Right cardiac atrium (tissue), 5 donors: Measurements from ENCODE around the gene FAAP20. TPM values are rescaled to one million over a fixed set of nuclear protein-coding genes. Genes with fewer than 3 reads are reported as not detected.

Source experiments
- ATAC-seq, 2 donors: fragments of 200-7000 bp; cut with Tn5 transposase; one replicate each; pipeline versions ENCODE4 v1.8.0 to v1.9.1; 2020; ENCODE audit warnings: moderate library complexity in 2 of 2, mild to moderate bottlenecking in 1 of 2
- DNase-seq, 3 donors: peaks; one replicate each; pipeline ENCODE4 v3.0.0-alpha.2; 2020
- H3K27ac ChIP-seq: one replicate; pipeline ENCODE4 v1.5.1; 2013; ENCODE audit warnings: mild to moderate bottlenecking, low read length, control low read depth, moderate library complexity
- H3K27me3 ChIP-seq: one replicate; pipeline ENCODE4 v1.6.1; 2013; ENCODE audit not compliant: control insufficient read depth, insufficient read depth
- H3K4me1 ChIP-seq: one replicate; pipeline ENCODE4 v1.6.1; 2013; ENCODE audit warnings: low read length; ENCODE audit not compliant: control insufficient read depth, insufficient read depth
- H3K4me3 ChIP-seq: one replicate; pipeline ENCODE4 v1.5.1; 2013; ENCODE audit warnings: low read length, control low read depth
- H3K9me3 ChIP-seq: one replicate; pipeline ENCODE4 v1.6.1; 2013; ENCODE audit warnings: low read length; ENCODE audit not compliant: control insufficient read depth
- WGBS: extraction: QIAGEN DNeasy Blood & Tissue Kit; methylation state at CpG from one replicate; pipeline ENCODE4 v1.1.7; 2013; 5-methylcytosine and 5-hydroxymethylcytosine counted together
- intact Hi-C, 4 donors: fragments of 100-400 bp; cut with DNase I; formaldehyde crosslinking; loops; one replicate each; pipeline versions ENCODE4 v1.11.0 to v1.14.0; 2022 to 2023
- polyA plus RNA-seq: library from polyadenylated mRNA; stranded (reverse); fragments of 200-250 nt; gene quantifications from one replicate; pipeline ENCODE4 v1.2.3, GENCODE V29; 2013
- total RNA-seq, 4 donors: library from RNA; stranded (reverse); fragmentation: NEBNext Ultra II Directional; extraction: Animal tissue kit (Norgen Biotek cat#: 25700); gene quantifications; one replicate each; pipeline ENCODE4 v1.2.1, GENCODE V29; 2021
- donor health status: healthy with polysubstance abuse.
- donor health status: DM: no; HTN: yes; CAD: no.
- donor health status: DM: no; HTN: no; CAD: no.
- donor health status: DM: no; HTN: yes; CAD: no; lungs with severe emphysema.
- donor health status: DM: yes; HTN: yes; CAD: no.

Gene FAAP20
- total and polyA plus RNA-seq, 5 donors, result 35.5 to 56.3 (median 38.2) TPM

DNA sequence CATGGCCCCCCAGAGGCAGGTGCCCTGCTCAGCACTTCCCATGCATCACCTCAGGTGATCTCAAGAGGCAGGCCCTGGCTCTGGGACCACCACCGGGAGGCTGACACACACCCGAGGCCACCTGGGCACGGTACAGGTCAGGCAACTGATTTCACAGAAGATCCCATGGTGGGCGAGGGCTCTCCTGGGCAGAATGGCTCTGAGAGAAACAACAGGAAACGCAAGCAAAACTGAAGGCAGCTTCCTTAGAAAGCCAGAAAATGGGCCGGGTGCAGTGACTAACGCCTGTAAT is 22.1 kb upstream of the FAAP20 start:
- ATAC-seq (no peak), DNase-seq (peak in 2 of 3 donors; percentile 16 to 63)
- no peak overlapping the region for H3K4me3 ChIP-seq
- intact Hi-C loops, result no loop called here
- H3K27ac ChIP-seq, result no peak overlapping the region
- H3K9me3 ChIP-seq, result no peaks in the 10 kb centered on the region
- H3K4me1 ChIP-seq, result peaks cover 19% of the 10 kb centered on the region
- H3K27me3 ChIP-seq, result no peaks in the 10 kb centered on the region
- WGBS, result 80% methylated on average over 7 of the region's 7 CpGs

DNA sequence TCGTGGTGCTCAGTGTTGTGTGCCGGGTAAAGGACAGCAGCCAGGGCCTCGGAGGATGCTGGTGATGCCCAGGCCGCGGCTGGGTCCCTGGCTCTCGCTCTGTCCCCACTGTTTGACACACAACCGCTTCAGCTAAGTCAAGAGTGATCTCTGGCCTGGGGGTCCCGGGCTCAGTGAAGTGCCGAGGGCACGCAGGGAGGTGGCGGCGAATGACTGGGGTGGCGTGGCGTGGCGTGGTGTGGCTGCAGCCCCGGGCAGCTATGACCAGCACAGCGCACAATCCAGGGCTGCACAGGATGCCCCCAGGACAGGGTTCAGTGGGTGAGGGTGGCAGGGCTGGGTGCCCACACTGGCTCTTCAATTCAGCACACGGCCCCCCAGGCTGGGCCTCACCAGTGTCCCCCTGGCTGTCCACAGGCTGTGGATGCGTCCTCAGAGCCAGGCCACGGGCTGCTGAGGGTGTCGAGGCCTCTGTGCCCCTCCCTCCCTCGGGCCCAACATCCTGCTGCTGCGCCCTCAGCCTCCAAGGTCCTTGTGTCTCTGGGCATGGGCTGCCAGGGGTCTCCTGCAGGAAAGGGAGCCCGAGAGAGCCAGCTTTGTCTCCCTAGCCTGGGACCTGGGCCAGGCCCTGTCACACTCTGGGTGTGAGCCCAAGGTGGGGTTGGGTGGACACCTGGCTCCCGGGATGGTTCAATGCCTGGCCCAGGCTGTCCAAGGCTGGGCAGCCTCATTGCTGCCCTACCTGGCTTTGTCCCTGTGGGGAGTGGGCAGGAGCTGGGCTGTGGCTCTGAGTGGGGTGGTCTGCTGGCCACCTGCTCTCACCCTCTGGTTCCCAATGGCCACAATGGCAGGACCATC is 21.6 kb upstream of the FAAP20 start:
- WGBS, result 91% methylated on average over 25 of the region's 25 CpGs
- Histone ChIP-seq H3K27ac (no peak overlapping the region), H3K9me3 (no peaks in the 10 kb centered on the region), H3K4me3 (no peak overlapping the region), H3K4me1 (peaks cover 19% of the 10 kb centered on the region), H3K27me3 (no peaks in the 10 kb centered on the region)
- peak in 1 of 3 donors; percentile 51 for DNase-seq
- intact Hi-C loops, result no loop called here
- ATAC-seq, result no peak

GRCh38 chr1:2215329-2215728 is 20.8 kb upstream of the FAAP20 start:
- no peak for ATAC-seq
- intact Hi-C loops, result no loop called here

GRCh38 chr1:2214541-2215241 is 20.1 kb upstream of the FAAP20 start:
- peak overlapping the region; percentile 94 for H3K27ac ChIP-seq
- H3K27me3 ChIP-seq, result no peaks in the 10 kb centered on the region
- peaks cover 19% of the 10 kb centered on the region for H3K4me1 ChIP-seq
- peak; percentile 69 to 88 (median 88) for DNase-seq
- 29% methylated on average over 21 of the region's 21 CpGs for WGBS
- intact Hi-C loops, result no loop called here
- H3K4me3 ChIP-seq, result no peak overlapping the region
- H3K9me3 ChIP-seq, result no peaks in the 10 kb centered on the region
- ATAC-seq, result peak; percentile 18 to 47

More at GRCh38 chr1:2215329-2215728, 20.8 kb upstream of the FAAP20 start:
- Histone ChIP-seq H3K27me3 (no peaks in the 10 kb centered on the region), H3K4me3 (no peak overlapping the region), H3K27ac (no peak overlapping the region), H3K9me3 (no peaks in the 10 kb centered on the region), H3K4me1 (peaks cover 19% of the 10 kb centered on the region)
- 93% methylated on average over 14 of the region's 14 CpGs for WGBS
- peak; percentile 28 to 72 (median 70) for DNase-seq

DNA sequence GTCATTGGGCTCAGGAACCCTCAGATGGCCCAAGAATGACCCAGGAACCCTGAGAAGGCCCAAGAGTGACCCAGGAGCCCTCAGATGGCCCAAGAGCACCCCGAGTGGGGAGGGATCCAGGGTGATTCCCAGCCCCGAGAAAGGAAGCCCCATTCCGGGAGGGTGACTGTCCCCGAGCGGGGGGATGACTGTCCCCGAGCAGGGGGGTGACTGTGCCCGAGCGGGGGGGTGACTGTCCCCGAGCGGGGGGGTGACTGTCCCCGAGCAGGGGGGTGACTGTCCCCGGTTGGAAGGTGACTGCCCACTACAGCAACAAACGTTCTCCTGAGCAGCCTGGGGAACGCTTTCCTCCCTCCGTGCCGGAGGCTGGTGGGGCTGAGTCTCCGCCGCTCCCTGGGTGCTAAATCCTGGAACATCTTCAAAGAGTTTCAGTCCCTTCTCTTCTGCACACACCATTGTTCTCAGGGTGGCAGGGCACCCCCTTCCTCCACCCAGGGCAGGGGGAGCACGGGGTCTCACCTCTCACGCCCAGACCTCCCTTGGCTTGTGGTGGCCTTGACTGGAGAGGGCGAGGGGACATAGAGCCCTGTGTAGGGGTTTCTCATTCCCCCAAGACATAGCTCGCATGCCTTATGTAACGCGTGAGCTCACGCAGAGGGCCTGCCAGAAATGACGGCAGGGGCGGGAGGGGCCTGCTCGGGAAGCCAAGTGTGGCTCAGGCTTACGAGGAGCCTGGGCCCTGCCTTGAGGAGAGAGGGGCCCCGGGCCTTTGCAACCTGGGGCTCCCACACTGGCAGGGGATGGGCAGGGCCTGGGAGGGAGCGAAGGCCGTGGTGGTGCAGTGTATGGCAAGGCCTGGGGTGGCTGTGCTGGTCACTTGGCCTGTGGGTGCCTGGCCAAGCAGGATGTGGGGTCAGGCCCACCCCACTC is 19.3 kb upstream of the FAAP20 start:
- peak; percentile 67 to 77 for ATAC-seq
- peak; percentile 90 to 96 (median 95) for DNase-seq

GRCh38 chr1:2212532-2213491 is 18.2 kb upstream of the FAAP20 start:
- no peak overlapping the region for H3K4me3 ChIP-seq
- 7% methylated on average over 49 of the region's 49 CpGs for WGBS
- no peaks in the 10 kb centered on the region for H3K27me3 ChIP-seq
- no peaks in the 10 kb centered on the region for H3K9me3 ChIP-seq
- DNase-seq, result peak; percentile 96 to 98 (median 97)
- peaks cover 21% of the 10 kb centered on the region for H3K4me1 ChIP-seq
- peak overlapping the region; percentile 94 for H3K27ac ChIP-seq
- ATAC-seq, result peak; percentile 69 to 79
- intact Hi-C loops, result loop anchor here in 1 of 4 donors (2.0 kb wide), 1 partner anchor 16 kb away; the partner anchor contains the start of gene SKI

More for the DNA sequence above, 19.3 kb upstream of the FAAP20 start:
- Histone ChIP-seq H3K4me3 (peak overlapping the region; percentile 2), H3K9me3 (no peaks in the 10 kb centered on the region), H3K4me1 (peaks cover 21% of the 10 kb centered on the region), H3K27me3 (no peaks in the 10 kb centered on the region), H3K27ac (peak overlapping the region; percentile 94)
- intact Hi-C loops, result loop anchor here in 1 of 4 donors (2.0 kb wide), 1 partner anchor 15 kb away; the partner anchor contains the start of gene SKI
- WGBS, result 18% methylated on average over 32 of the region's 32 CpGs

- no peaks in the 10 kb centered on the region for H3K9me3 ChIP-seq
- DNase-seq, result no peak
- H3K27ac ChIP-seq, result peak overlapping the region; percentile 98
- ATAC-seq, result peak; percentile 0 to 1
- H3K27me3 ChIP-seq, result no peaks in the 10 kb centered on the region
- H3K4me1 ChIP-seq, result peaks cover 21% of the 10 kb centered on the region
- intact Hi-C loops, result loop anchor here in 1 of 4 donors (2.0 kb wide), 1 partner anchor 17 kb away; the partner anchor contains the start of gene SKI
- H3K4me3 ChIP-seq, result no peak overlapping the region
- WGBS, result 12% methylated on average over 10 of the region's 10 CpGs
Observed at GRCh38 chr1:2212274-2212531, 17.6 kb upstream of the FAAP20 start.

DNA sequence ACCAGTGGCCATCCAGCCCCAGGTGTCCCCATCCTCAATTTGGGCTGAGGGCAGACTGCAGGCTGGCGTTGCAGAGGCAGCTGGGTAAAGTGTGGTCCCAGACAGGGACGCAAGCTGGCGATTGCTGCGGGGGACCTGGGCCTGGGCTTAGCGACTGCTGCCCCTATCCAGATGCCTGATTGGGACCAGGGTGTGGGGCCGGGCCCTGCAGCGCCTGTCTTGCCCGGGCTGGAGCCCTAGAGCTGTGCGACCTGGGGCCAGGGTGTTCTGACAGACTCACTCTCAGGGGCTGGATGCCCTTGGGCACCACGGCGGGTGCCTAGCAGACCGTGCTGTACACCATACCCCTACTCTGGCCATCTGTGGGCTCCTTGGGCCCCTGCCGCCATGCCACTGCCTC is 16.2 kb upstream of the FAAP20 start:
- no peaks in the 10 kb centered on the region for H3K27me3 ChIP-seq
- intact Hi-C loops, result no loop called here
- DNase-seq (peak in 2 of 3 donors; percentile 64 to 69), ATAC-seq (no peak)
- H3K4me3 ChIP-seq, result no peak overlapping the region
- WGBS, result 94% methylated on average over 13 of the region's 13 CpGs
- H3K9me3 ChIP-seq, result no peaks in the 10 kb centered on the region
- no peak overlapping the region for H3K27ac ChIP-seq
- peaks cover 21% of the 10 kb centered on the region for H3K4me1 ChIP-seq

GRCh38 chr1:2210084-2210653 is 15.6 kb upstream of the FAAP20 start:
- intact Hi-C loops, result no loop called here
- no peak overlapping the region for H3K4me3 ChIP-seq
- WGBS, result 82% methylated on average over 19 of the region's 19 CpGs
- ATAC-seq (no peak), DNase-seq (peak in 2 of 3 donors; percentile 63 to 65)
- no peaks in the 10 kb centered on the region for H3K27me3 ChIP-seq
- peaks cover 24% of the 10 kb centered on the region for H3K4me1 ChIP-seq
- no peak overlapping the region for H3K27ac ChIP-seq
- H3K9me3 ChIP-seq, result no peaks in the 10 kb centered on the region
